Neural progenitor cell (in vitro differentiated cells): ENCODE results near the gene PIGW. TPM values are rescaled to one million over a fixed set of nuclear protein-coding genes. Genes with fewer than 3 reads are reported as not detected.

ENCODE experiments used
- DNase-seq: peaks from one replicate; pipeline ENCODE4 v3.0.0-alpha.2; 2016; ENCODE audit warnings: low spot score
- H2AFZ ChIP-seq: fragments of 200-600 bp; sonication (generic); replicated peaks from 2 replicates; pipeline ENCODE4 v1.6.1; 2016; ENCODE audit warnings: antibody characterized with exemption
- H3F3A ChIP-seq: fragments of 200-600 bp; sonication (generic); 2 replicates; pipeline ENCODE4 v1.6.1; 2016; ENCODE audit warnings: antibody characterized with exemption, low read depth
- H3K27ac ChIP-seq: fragments of 200-600 bp; sonication (generic); 2 replicates; pipeline ENCODE4 v1.5.1; 2016; ENCODE audit warnings: mild to moderate bottlenecking
- H3K27me3 ChIP-seq: fragments of 200-600 bp; sonication (generic); 2 replicates; pipeline ENCODE4 v1.6.1; 2016; ENCODE audit warnings: mild to moderate bottlenecking, moderate library complexity
- H3K36me3 ChIP-seq: fragments of 200-600 bp; sonication (generic); 2 replicates; pipeline ENCODE4 v1.5.1; 2016
- H3K4me1 ChIP-seq: fragments of 200-600 bp; sonication (generic); 2 replicates; pipeline ENCODE4 v1.6.1; 2016; ENCODE audit warnings: mixed run types
- H3K4me2 ChIP-seq: fragments of 200-600 bp; sonication (generic); 2 replicates; pipeline ENCODE4 v1.6.1; 2016
- H3K4me3 ChIP-seq: fragments of 200-600 bp; sonication (generic); 2 replicates; pipeline ENCODE4 v1.5.1; 2016
- H3K79me2 ChIP-seq: fragments of 200-600 bp; sonication (generic); 2 replicates; pipeline ENCODE4 v1.6.1; 2016; ENCODE audit warnings: low read depth
- H3K9ac ChIP-seq: fragments of 200-600 bp; sonication (generic); 2 replicates; pipeline ENCODE4 v1.6.1; 2016
- H3K9me3 ChIP-seq: fragments of 200-600 bp; sonication (generic); 2 replicates; pipeline ENCODE4 v1.5.1; 2016; ENCODE audit warnings: low read depth
- H4K20me1 ChIP-seq: fragments of 200-600 bp; sonication (generic); 2 replicates; pipeline ENCODE4 v1.6.1; 2016; ENCODE audit warnings: low read depth
- H3K27ac Mint-ChIP-seq: 3 replicates; pipeline ENCODE4 v1.8.0; 2021; ENCODE audit warnings: mixed read lengths
- H3K27me3 Mint-ChIP-seq: 2 replicates; pipeline ENCODE4 v1.8.0; 2022; ENCODE audit warnings: low read depth, mild to moderate bottlenecking, inconsistent platforms, moderate library complexity, mixed read lengths; ENCODE audit not compliant: insufficient read depth
- H3K36me3 Mint-ChIP-seq: 3 replicates; pipeline ENCODE4 v1.8.0; 2021; ENCODE audit warnings: mixed read lengths
- H3K4me1 Mint-ChIP-seq: 3 replicates; pipeline ENCODE4 v1.8.0; 2021; ENCODE audit warnings: mixed read lengths
- H3K4me3 Mint-ChIP-seq: 3 replicates; pipeline ENCODE4 v1.8.0; 2021; ENCODE audit warnings: mild to moderate bottlenecking, moderate library complexity, mixed read lengths
- H3K9me3 Mint-ChIP-seq: 3 replicates; pipeline ENCODE4 v1.8.0; 2020; ENCODE audit warnings: mixed read lengths
- EZH2 ChIP-seq: fragments of 200-600 bp; sonication (generic); IDR thresholded peaks from 2 replicates; pipeline ENCODE4 v1.6.1; 2017; ENCODE audit warnings: antibody characterized with exemption, mild to moderate bottlenecking, moderate library complexity
- EZH2phosphoT487 ChIP-seq: fragments of 200-600 bp; sonication (generic); IDR thresholded peaks from 2 replicates; pipeline ENCODE4 v1.6.1; 2017; ENCODE audit warnings: antibody characterized with exemption
- total RNA-seq: library from RNA; depleted of rRNA; stranded (reverse); fragments of >200 nt; gene quantifications from 2 replicates; pipeline ENCODE4 v1.2.3, GENCODE V29; 2015; ENCODE audit warnings: low replicate concordance
- TF ChIP-seq, protein P1 (sequence below): fragments of 200-600 bp; sonication (generic); IDR thresholded peaks from 2 replicates; pipeline ENCODE4 v1.5.1; 2017; ENCODE audit warnings: antibody characterized with exemption, mild to moderate bottlenecking

The PIGW gene, protein sequence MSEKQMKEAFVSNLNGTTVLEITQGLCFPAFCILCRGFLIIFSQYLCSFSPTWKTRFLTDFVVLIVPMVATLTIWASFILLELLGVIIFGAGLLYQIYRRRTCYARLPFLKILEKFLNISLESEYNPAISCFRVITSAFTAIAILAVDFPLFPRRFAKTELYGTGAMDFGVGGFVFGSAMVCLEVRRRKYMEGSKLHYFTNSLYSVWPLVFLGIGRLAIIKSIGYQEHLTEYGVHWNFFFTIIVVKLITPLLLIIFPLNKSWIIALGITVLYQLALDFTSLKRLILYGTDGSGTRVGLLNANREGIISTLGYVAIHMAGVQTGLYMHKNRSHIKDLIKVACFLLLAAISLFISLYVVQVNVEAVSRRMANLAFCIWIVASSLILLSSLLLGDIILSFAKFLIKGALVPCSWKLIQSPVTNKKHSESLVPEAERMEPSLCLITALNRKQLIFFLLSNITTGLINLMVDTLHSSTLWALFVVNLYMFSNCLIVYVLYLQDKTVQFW
- total RNA-seq: 7.0 and 10.2 TPM in 2 replicates

DNA sequence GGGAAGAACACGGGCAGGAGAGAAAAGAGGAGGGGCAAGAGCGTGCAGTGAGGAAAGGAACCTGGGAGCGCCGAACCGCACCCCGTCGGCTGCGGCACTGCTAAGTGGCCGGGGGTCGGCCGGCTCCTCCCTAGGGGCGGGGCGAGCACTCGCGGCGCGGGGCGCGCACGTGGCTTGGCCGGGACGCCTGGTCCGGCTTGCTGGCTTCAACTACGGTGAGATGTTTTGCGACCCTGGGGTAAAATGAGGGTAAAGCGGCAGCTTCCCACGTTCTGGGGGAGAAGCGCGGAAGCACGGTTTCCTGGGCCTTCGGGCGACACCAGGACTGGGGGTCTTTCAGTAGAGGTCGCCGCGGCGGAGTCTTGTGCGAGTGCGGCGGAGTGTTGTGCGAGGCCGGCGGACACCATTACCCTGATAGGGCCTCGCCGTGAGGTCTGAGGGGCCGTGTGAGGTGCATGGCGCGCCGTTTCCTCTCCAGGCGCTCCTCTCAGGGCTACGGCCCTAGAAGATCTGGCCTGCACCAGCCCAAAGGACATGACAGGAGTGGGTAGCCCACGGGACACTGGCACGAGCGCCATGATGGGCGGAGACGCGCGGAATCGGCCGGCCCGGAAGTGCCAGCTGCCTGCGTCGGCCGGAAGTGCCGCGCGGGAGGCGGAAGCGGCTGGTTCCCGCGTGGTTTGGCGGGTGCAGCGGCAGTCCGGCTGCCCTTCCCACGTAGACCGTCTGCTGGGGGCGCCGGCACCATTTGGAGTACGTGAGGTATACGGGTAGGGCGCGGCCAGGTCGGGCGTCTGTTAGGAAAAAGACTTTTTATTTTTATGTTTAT, at the start of gene PIGW, which contains the start of gene MYO19:
TSS of gene PIGW (plus strand) at position 148 of the 829 bp plus-strand sequence. CDS start 2,115 bp downstream, outside the sequence.
TSS of gene MYO19 (minus strand) at position 29 of the 829 bp plus-strand sequence. CDS start 2,330 bp downstream, outside the sequence.
- H3K36me3 Mint-ChIP-seq: peaks cover 28% of the 10 kb centered on the region
- Histone ChIP-seq H3K4me1 (peaks cover 11% of the 10 kb centered on the region), H3K27ac (peak within 1 kb of the TSS; percentile 66), H4K20me1 (no peaks in the 10 kb centered on the region), H3K4me3 (peak within 1 kb of the TSS; percentile 50), H2AFZ (peak within 1 kb of the TSS; percentile 57), H3K36me3 (no peaks in the 10 kb centered on the region), H3K27me3 (no peaks in the 10 kb centered on the region), H3K79me2 (peaks cover 48% of the 10 kb centered on the region), H3K4me2 (peak within 1 kb of the TSS; percentile 76), H3K9me3 (no peaks in the 10 kb centered on the region), H3F3A (peaks cover 38% of the 10 kb centered on the region), H3K9ac (no peak within 1 kb of the TSS)
- H3K4me1 Mint-ChIP-seq: peaks cover 10% of the 10 kb centered on the region
- peaks cover 2% of the 10 kb centered on the region for H3K27me3 Mint-ChIP-seq
- TF ChIP-seq EZH2 (no peak), EZH2phosphoT487 (no peak)
- TF ChIP-seq, protein P1, sequence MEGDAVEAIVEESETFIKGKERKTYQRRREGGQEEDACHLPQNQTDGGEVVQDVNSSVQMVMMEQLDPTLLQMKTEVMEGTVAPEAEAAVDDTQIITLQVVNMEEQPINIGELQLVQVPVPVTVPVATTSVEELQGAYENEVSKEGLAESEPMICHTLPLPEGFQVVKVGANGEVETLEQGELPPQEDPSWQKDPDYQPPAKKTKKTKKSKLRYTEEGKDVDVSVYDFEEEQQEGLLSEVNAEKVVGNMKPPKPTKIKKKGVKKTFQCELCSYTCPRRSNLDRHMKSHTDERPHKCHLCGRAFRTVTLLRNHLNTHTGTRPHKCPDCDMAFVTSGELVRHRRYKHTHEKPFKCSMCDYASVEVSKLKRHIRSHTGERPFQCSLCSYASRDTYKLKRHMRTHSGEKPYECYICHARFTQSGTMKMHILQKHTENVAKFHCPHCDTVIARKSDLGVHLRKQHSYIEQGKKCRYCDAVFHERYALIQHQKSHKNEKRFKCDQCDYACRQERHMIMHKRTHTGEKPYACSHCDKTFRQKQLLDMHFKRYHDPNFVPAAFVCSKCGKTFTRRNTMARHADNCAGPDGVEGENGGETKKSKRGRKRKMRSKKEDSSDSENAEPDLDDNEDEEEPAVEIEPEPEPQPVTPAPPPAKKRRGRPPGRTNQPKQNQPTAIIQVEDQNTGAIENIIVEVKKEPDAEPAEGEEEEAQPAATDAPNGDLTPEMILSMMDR: no peak
- H3K27ac Mint-ChIP-seq: peak within 1 kb of the TSS; percentile 76
- H3K9me3 Mint-ChIP-seq: no peaks in the 10 kb centered on the region
- peak within 1 kb of the TSS; percentile 95 for H3K4me3 Mint-ChIP-seq
- DNase-seq: peak; percentile 95

DNA sequence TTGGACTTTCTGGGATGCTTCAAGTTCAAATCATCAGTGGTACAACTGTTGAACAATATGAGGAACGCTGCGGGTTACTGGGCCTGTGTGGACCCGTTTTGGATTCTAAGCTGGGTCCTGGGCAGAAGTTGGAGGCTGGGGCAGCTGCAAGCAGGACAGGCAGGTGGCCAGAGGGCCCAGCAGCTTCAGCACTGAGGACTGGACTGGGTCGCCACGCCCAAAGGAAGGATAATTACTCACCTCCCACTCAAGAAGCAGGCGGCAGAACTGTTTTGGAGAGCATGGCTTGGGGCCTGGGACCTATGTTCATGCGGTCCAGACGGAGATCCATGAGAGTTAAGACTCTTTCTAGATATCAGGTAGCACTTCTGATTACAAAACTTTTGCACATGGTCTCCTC, 49.8 kb upstream of the PIGW start:
- H3K9me3 Mint-ChIP-seq: peaks cover 4% of the 10 kb centered on the region
- DNase-seq: no peak
- H3K4me3 Mint-ChIP-seq: peak overlapping the region; percentile 100
- Histone ChIP-seq H3K9me3 (no peaks in the 10 kb centered on the region), H3K27ac (no peak overlapping the region), H3K4me1 (peaks cover 2% of the 10 kb centered on the region), H3K9ac (no peak overlapping the region), H3K4me3 (no peak overlapping the region), H3K4me2 (no peak overlapping the region), H2AFZ (no peak overlapping the region), H4K20me1 (peaks cover 12% of the 10 kb centered on the region), H3K27me3 (peaks cover 47% of the 10 kb centered on the region), H3F3A (peaks cover 10% of the 10 kb centered on the region), H3K79me2 (peaks cover 35% of the 10 kb centered on the region), H3K36me3 (no peaks in the 10 kb centered on the region)
- peaks cover 14% of the 10 kb centered on the region for H3K36me3 Mint-ChIP-seq
- peaks cover 16% of the 10 kb centered on the region for H3K27me3 Mint-ChIP-seq
- no peak overlapping the region for H3K27ac Mint-ChIP-seq
- H3K4me1 Mint-ChIP-seq: peaks cover 28% of the 10 kb centered on the region
- TF ChIP-seq EZH2 (no peak), EZH2phosphoT487 (no peak)
- TF ChIP-seq, protein P1: no peak

DNA sequence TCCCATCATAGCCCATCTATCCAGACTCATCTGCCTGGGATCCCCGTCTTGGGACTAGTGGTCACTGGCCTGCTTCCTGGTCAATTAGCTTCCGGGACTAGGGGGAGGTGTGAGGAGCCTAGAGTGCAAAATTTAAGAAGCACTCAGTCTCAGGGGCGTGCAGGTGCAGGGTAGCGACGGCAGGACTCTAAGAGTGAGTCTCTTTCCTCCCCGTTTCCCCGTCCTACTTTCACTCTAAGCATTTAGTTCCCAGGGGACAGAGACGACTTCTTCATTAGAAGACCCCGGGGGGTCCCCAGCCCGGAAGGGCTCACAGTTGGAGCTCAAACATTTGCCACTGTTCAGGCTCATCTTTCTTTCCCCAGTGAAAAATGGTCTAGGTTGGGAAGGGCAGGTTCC, 49.0 kb upstream of the PIGW start:
- peaks cover 17% of the 10 kb centered on the region for H4K20me1 ChIP-seq
- TF ChIP-seq EZH2phosphoT487 (no peak), EZH2 (no peak)
- TF ChIP-seq, protein P1: no peak
- Mint-ChIP-seq H3K27me3 (peaks cover 16% of the 10 kb centered on the region), H3K36me3 (peaks cover 18% of the 10 kb centered on the region), H3K4me3 (peak overlapping the region; percentile 100), H3K4me1 (peaks cover 28% of the 10 kb centered on the region), H3K27ac (no peak overlapping the region), H3K9me3 (peaks cover 4% of the 10 kb centered on the region)
- peak overlapping the region; percentile 93 for H2AFZ ChIP-seq
- H3K79me2 ChIP-seq: peaks cover 43% of the 10 kb centered on the region
- peak overlapping the region; percentile 96 for H3K4me2 ChIP-seq
- H3F3A ChIP-seq: peaks cover 10% of the 10 kb centered on the region
- no peak overlapping the region for H3K9ac ChIP-seq
- no peaks in the 10 kb centered on the region for H3K36me3 ChIP-seq
- no peaks in the 10 kb centered on the region for H3K9me3 ChIP-seq
- peak; percentile 55 for DNase-seq
- peak overlapping the region; percentile 90 for H3K4me3 ChIP-seq
- peaks cover 2% of the 10 kb centered on the region for H3K4me1 ChIP-seq
- H3K27ac ChIP-seq: no peak overlapping the region
- H3K27me3 ChIP-seq: peaks cover 41% of the 10 kb centered on the region
